ENCODE data around the gene OR1M1. TPM values are rescaled to one million over a fixed set of nuclear protein-coding genes. Genes with fewer than 3 reads are reported as not detected.

Gene OR1M1
- total and polyA plus RNA-seq, 9 of the 15 experiments (the other 6 are each of a cell fraction or from before 2014, with no cell fraction given), result not detected

GRCh38 chr19:9139609-9140158, 52.8 kb downstream of the OR1M1 start:
- CTCF ChIA-PET (ENCODE audit: low intra/inter-chr PET ratio), result no interaction called here
- intact Hi-C loops (cut with micrococcal nuclease) (loop anchor here (5.0 kb wide), 2 partner anchors 168 to 443 kb away; partner anchors contain the start of genes ZNF121 and ZNF699), in situ Hi-C loops (cut with MboI) (loop anchor here (10.0 kb wide), 2 partner anchors 485 to 655 kb away; partner anchors contain the start of gene ZNF561)
- peak overlapping the region; percentile 92 for H3K27ac ChIP-seq (ENCODE audit: extremely low read depth, low read depth, low read length)
- BruUV-seq (replicated peaks), result TSS peak; percentile 99
- FAIRE-seq (no peak), ATAC-seq (peak; percentile 8; the same call in 2 of the 3 replicates), DNase-seq (ENCODE audit: extremely low read depth in 1 of 4, low spot score in 3 of 4) (no peak)
- H3K36me3 ChIP-seq (ENCODE audit: control insufficient read depth, insufficient read depth, low read length), result peaks cover 21% of the 10 kb centered on the region
- H3K9me1 ChIP-seq (ENCODE audit: control insufficient read depth, insufficient read depth, low read length), result no peaks in the 10 kb centered on the region
- peak overlapping the region; percentile 100 for H2AFZ ChIP-seq (ENCODE audit: low read depth, low read length)
- H3K27me3 ChIP-seq (ENCODE audit: control insufficient read depth in 2 of 2, insufficient read depth in 2 of 2, low read length in 2 of 2), result no peaks in the 10 kb centered on the region
- peak overlapping the region; percentile 93 for H3K4me2 ChIP-seq (ENCODE audit: insufficient read depth, low read length)
- peaks cover under 1% of the 10 kb centered on the region for H3K9me3 ChIP-seq (replicated peaks; ENCODE audit: control insufficient read depth, insufficient read depth, low read depth, low read length)
- peak overlapping the region; percentile 96 to 98; a peak in 3 of 4 replicates for H3K9ac ChIP-seq (ENCODE audit: insufficient read depth in 1 of 2, low read depth in 2 of 2, low read length in 2 of 2)
- peaks cover 0 to 9% of the 10 kb centered on the region in 2 experiments; a peak in 2 of 5 replicates for H3K4me1 ChIP-seq (replicated peaks in 1 of 2; ENCODE audit: control insufficient read depth in 2 of 2, insufficient read depth in 2 of 2, low read length in 2 of 2)
- H3K4me3 ChIP-seq, result peak overlapping the region; percentile 61
- WGBS (ENCODE audit: insufficient coverage, low coverage, missing lambda C conversion rate), result 24% methylated on average over 8 of the region's 8 CpGs
- no peaks in the 10 kb centered on the region for H4K20me1 ChIP-seq (replicated peaks; ENCODE audit: control insufficient read depth, insufficient read depth, low read length)
- POLR2A ChIA-PET, result no interaction called here
- peaks cover 46% of the 10 kb centered on the region for H3K79me2 ChIP-seq (ENCODE audit: control insufficient read depth, insufficient read depth, low read length)
- TF ChIP-seq SNIP1 (IDR thresholded peaks at IDR 0.05; ENCODE audit: low read depth), result no peak
- no peak for TF ChIP-seq JUND (IDR thresholded peaks at IDR 0.05; ENCODE audit: borderline replicate concordance, low read depth, low read length)
- TF ChIP-seq JUND (tag; IDR thresholded peaks at IDR 0.05; ENCODE audit: borderline replicate concordance, low read depth, low read length), result peak; percentile 56; the same call in 2 of the 3 replicates
- TF ChIP-seq E4F1 (CRISPR knock-in tag; IDR thresholded peaks at IDR 0.05; ENCODE audit: borderline replicate concordance), result no peak
- no peak for TF ChIP-seq ZKSCAN1 (IDR thresholded peaks at IDR 0.05; ENCODE audit: low read depth, low read length)
- TF ChIP-seq SRSF3 (IDR thresholded peaks at IDR 0.05; ENCODE audit: insufficient read depth, low read length), result no peak
- TF ChIP-seq FOSL1 (tag; conservative IDR thresholded peaks at IDR 0.05), result no peak
- TF ChIP-seq RBBP5 (IDR thresholded peaks at IDR 0.05; ENCODE audit: borderline replicate concordance, insufficient read depth, low read length, poor library complexity, severe bottlenecking), result no peak
- no peak for TF ChIP-seq SIN3B (IDR thresholded peaks at IDR 0.05; ENCODE audit: low read depth)
- no peak for TF ChIP-seq BRF2 (IDR thresholded peaks at IDR 0.05; ENCODE audit: borderline replicate concordance, insufficient read depth, insufficient read length)
- no peak for TF ChIP-seq GMEB1 (CRISPR knock-in tag; IDR thresholded peaks at IDR 0.05)
- no peak for TF ChIP-seq ELF4 (CRISPR knock-in tag; IDR thresholded peaks at IDR 0.05)
- TF ChIP-seq ATF7 (IDR thresholded peaks at IDR 0.05), result peak; percentile 39; the same call in 1 of the 2 replicates
- TF ChIP-seq RBM22 (IDR thresholded peaks at IDR 0.05; ENCODE audit: low read depth, low read length, poor library complexity, severe bottlenecking), result no peak
- no peak for TF ChIP-seq ZEB2 (IDR thresholded peaks at IDR 0.05)

Measured in K562 (cell line).